NCI-H2107 (cell line): Measurements from ENCODE around the gene TCN2.
A peak's percentile ranks its signal among the peaks of the same experiment; 100 is the strongest.
"Not testable (repeated sequence)": the region's sequence is repeated elsewhere in the genome, so short reads cannot be mapped to it uniquely, and the experiment has no call there.

Source experiments
- DNase-seq: peaks from one replicate; lab custom pipeline; 2025; lab: John Stamatoyannopoulos, UW

Gene TCN2

GRCh38 chr22:30648825-30649224 is 41.9 kb downstream of the TCN2 start:
- no peak for DNase-seq

GRCh38 chr22:30649430-30650007 is 42.5 kb downstream of the TCN2 start:
- no peak for DNase-seq

GRCh38 chr22:30650508-30651116 is 43.6 kb downstream of the TCN2 start:
- DNase-seq: no peak

GRCh38 chr22:30652852-30653251 is 45.9 kb downstream of the TCN2 start:
- DNase-seq: no peak

- DNase-seq: no peak
These were observed 47.4 kb downstream of the TCN2 start for GRCh38 chr22:30654361-30654760.

- DNase-seq: no peak
These were observed 48.6 kb downstream of the TCN2 start for GRCh38 chr22:30655532-30655931.

GRCh38 chr22:30662040-30662439 is 55.1 kb downstream of the TCN2 start:
- peak; percentile 4 for DNase-seq

- no peak for DNase-seq
These were observed 57.8 kb downstream of the TCN2 start for GRCh38 chr22:30664798-30665197.

GRCh38 chr22:30665266-30665665 is 58.3 kb downstream of the TCN2 start:
- DNase-seq: no peak

GRCh38 chr22:30665786-30666185 is 58.8 kb downstream of the TCN2 start:
- DNase-seq: no peak

GRCh38 chr22:30667107-30667493 is 60.1 kb downstream of the TCN2 start:
- DNase-seq: no peak

- DNase-seq: peak; percentile 64
These were observed 60.8 kb downstream of the TCN2 start, which contains the start of gene DUSP18 for GRCh38 chr22:30667494-30668385. Gene DUSP18 (minus strand): TSS chr22:30667875. CDS start chr22:30664003, 3,872 bp downstream.

GRCh38 chr22:30668386-30668710 is 61.4 kb downstream of the TCN2 start:
- no peak for DNase-seq

GRCh38 chr22:30671071-30671470 is 64.1 kb downstream of the TCN2 start:
- no peak for DNase-seq

GRCh38 chr22:30673136-30673535 is 66.2 kb downstream of the TCN2 start:
- DNase-seq: no peak

GRCh38 chr22:30674482-30674881 is 67.5 kb downstream of the TCN2 start:
- no peak for DNase-seq

- DNase-seq: no peak
These were observed 68.5 kb downstream of the TCN2 start for GRCh38 chr22:30675436-30675835.

GRCh38 chr22:30676565-30676964 is 69.6 kb downstream of the TCN2 start:
- DNase-seq: not testable (repeated sequence)
